HEK293 (cell line): ENCODE results near the gene NFKBIE.

Experiments
- EGR2 ChIP-seq: fragments of 450-650 bp; formaldehyde crosslinking; IDR thresholded peaks from 2 replicates; pipeline ENCODE4 v1.5.1; 2016; ENCODE audit warnings: low read depth, missing biosample characterization, missing genetic modification characterization
- GLIS1 ChIP-seq: fragments of 450-650 bp; formaldehyde crosslinking; IDR thresholded peaks from 2 replicates; pipeline ENCODE4 v1.5.1; 2016; ENCODE audit warnings: missing biosample characterization, missing genetic modification characterization
- GLIS2 ChIP-seq: fragments of 450-650 bp; formaldehyde crosslinking; IDR thresholded peaks from 2 replicates; pipeline ENCODE4 v1.5.1; 2016; ENCODE audit warnings: missing biosample characterization, missing genetic modification characterization
- IKZF3 ChIP-seq: fragments of 450-650 bp; IDR thresholded peaks from 2 replicates; pipeline ENCODE4 v1.5.0; 2018; ENCODE audit warnings: missing biosample characterization, mild to moderate bottlenecking, missing genetic modification characterization, moderate library complexity
- KLF10 ChIP-seq: fragments of 450-650 bp; IDR thresholded peaks from 2 replicates; pipeline ENCODE4 v1.5.1; 2018; ENCODE audit warnings: missing biosample characterization, mild to moderate bottlenecking, missing genetic modification characterization
- KLF8 ChIP-seq: fragments of 450-650 bp; formaldehyde crosslinking; IDR thresholded peaks from 2 replicates; pipeline ENCODE4 v1.5.1; 2016; ENCODE audit warnings: missing biosample characterization, missing genetic modification characterization
- MEIS1 ChIP-seq: sonication (generic); formaldehyde crosslinking; IDR thresholded peaks from 2 replicates; pipeline ENCODE4 v1.8.1; 2022; ENCODE audit warnings: missing genetic modification reagents, mild to moderate bottlenecking, borderline replicate concordance
- PRDM1 ChIP-seq: fragments of 450-650 bp; formaldehyde crosslinking; IDR thresholded peaks from 2 replicates; pipeline ENCODE4; 2016; ENCODE audit warnings: missing biosample characterization, missing genetic modification characterization
- SALL2 ChIP-seq: fragments of 450-650 bp; formaldehyde crosslinking; IDR thresholded peaks from 2 replicates; pipeline ENCODE4 v1.5.0; 2017; ENCODE audit warnings: missing biosample characterization, mild to moderate bottlenecking, missing genetic modification characterization, borderline replicate concordance
- SCRT1 ChIP-seq: fragments of 450-650 bp; formaldehyde crosslinking; IDR thresholded peaks from 2 replicates; pipeline ENCODE4 v1.5.1; 2016; ENCODE audit warnings: missing biosample characterization, missing genetic modification characterization, borderline replicate concordance
- SETDB1 ChIP-seq: IDR thresholded peaks from one replicate; pipeline ENCODE4 v1.6.1; 2017; ENCODE audit warnings: mild to moderate bottlenecking, low read length, moderate library complexity, mixed read lengths; ENCODE audit not compliant: insufficient read length
- SP3 ChIP-seq: fragments of 450-650 bp; formaldehyde crosslinking; IDR thresholded peaks from 2 replicates; pipeline ENCODE4 v1.5.1; 2016; ENCODE audit warnings: missing biosample characterization, missing genetic modification characterization
- WT1 ChIP-seq: fragments of 450-650 bp; formaldehyde crosslinking; IDR thresholded peaks from 2 replicates; pipeline ENCODE4 v1.5.1; 2016; ENCODE audit warnings: missing biosample characterization, missing genetic modification characterization
- ZBTB1 ChIP-seq: fragments of 450-650 bp; formaldehyde crosslinking; IDR thresholded peaks from 2 replicates; pipeline ENCODE4 v1.5.1; 2016; ENCODE audit warnings: missing biosample characterization, missing genetic modification characterization
- ZBTB21 ChIP-seq: fragments of 450-650 bp; formaldehyde crosslinking; IDR thresholded peaks from 2 replicates; pipeline ENCODE4 v1.5.1; 2017; ENCODE audit warnings: missing biosample characterization, missing genetic modification characterization
- ZBTB8A ChIP-seq: fragments of 450-650 bp; formaldehyde crosslinking; IDR thresholded peaks from 2 replicates; pipeline ENCODE4 v1.5.1; 2016; ENCODE audit warnings: missing biosample characterization, missing genetic modification characterization
- ZNF133 ChIP-seq: fragments of 450-650 bp; formaldehyde crosslinking; IDR thresholded peaks from 2 replicates; pipeline ENCODE4 v1.5.1; 2016; ENCODE audit warnings: missing biosample characterization, missing genetic modification characterization
- ZNF155 ChIP-seq: fragments of 450-650 bp; formaldehyde crosslinking; IDR thresholded peaks from 2 replicates; pipeline ENCODE4 v1.5.1; 2016; ENCODE audit warnings: missing biosample characterization, missing genetic modification characterization
- ZNF2 ChIP-seq: fragments of 450-650 bp; formaldehyde crosslinking; IDR thresholded peaks from 2 replicates; pipeline ENCODE4 v1.5.1; 2016; ENCODE audit warnings: missing biosample characterization, missing genetic modification characterization
- ZNF221 ChIP-seq: fragments of 450-650 bp; formaldehyde crosslinking; IDR thresholded peaks from 2 replicates; pipeline ENCODE4 v1.5.1; 2017; ENCODE audit warnings: missing biosample characterization, missing genetic modification characterization, borderline replicate concordance
- ZNF362 ChIP-seq: fragments of 450-650 bp; formaldehyde crosslinking; IDR thresholded peaks from 2 replicates; pipeline ENCODE4 v1.5.1; 2016; ENCODE audit warnings: missing biosample characterization, missing genetic modification characterization
- ZNF391 ChIP-seq: fragments of 450-650 bp; formaldehyde crosslinking; IDR thresholded peaks from 2 replicates; pipeline ENCODE4 v1.5.1; 2016; ENCODE audit warnings: low read depth, missing biosample characterization, missing genetic modification characterization, borderline replicate concordance
- ZNF416 ChIP-seq: fragments of 450-650 bp; formaldehyde crosslinking; IDR thresholded peaks from 2 replicates; pipeline ENCODE4 v1.5.1; 2016; ENCODE audit warnings: missing biosample characterization, missing genetic modification characterization
- ZNF530 ChIP-seq: fragments of 450-650 bp; formaldehyde crosslinking; IDR thresholded peaks from 2 replicates; pipeline ENCODE4 v1.5.1; 2016; ENCODE audit warnings: low read depth, missing biosample characterization, missing genetic modification characterization
- ZNF549 ChIP-seq: fragments of 450-650 bp; IDR thresholded peaks from 2 replicates; pipeline ENCODE4 v1.5.1; 2018; ENCODE audit warnings: missing biosample characterization, missing genetic modification characterization, mild to moderate bottlenecking, inconsistent platforms, moderate library complexity
- ZNF585B ChIP-seq: fragments of 450-650 bp; formaldehyde crosslinking; IDR thresholded peaks from 2 replicates; pipeline ENCODE4 v1.5.1; 2016; ENCODE audit warnings: missing biosample characterization, missing genetic modification characterization
- TF ChIP-seq, protein P1 (sequence below): fragments of 450-650 bp; formaldehyde crosslinking; IDR thresholded peaks from 2 replicates; pipeline ENCODE4 v1.5.1; 2016; ENCODE audit warnings: missing biosample characterization, missing genetic modification characterization
- TF ChIP-seq, protein P2 (sequence below): fragments of 450-650 bp; formaldehyde crosslinking; optimal IDR thresholded peaks from 2 replicates; pipeline ENCODE3; 2016; ENCODE audit warnings: missing biosample characterization, mild to moderate bottlenecking, missing genetic modification characterization
- TF ChIP-seq, protein P3 (sequence below): fragments of 450-650 bp; formaldehyde crosslinking; IDR thresholded peaks from 2 replicates; pipeline ENCODE4 v1.5.1; 2017; ENCODE audit warnings: missing biosample characterization, missing genetic modification characterization
- TF ChIP-seq, protein P4 (sequence below): fragments of 450-650 bp; formaldehyde crosslinking; IDR thresholded peaks from 2 replicates; pipeline ENCODE4 v1.5.1; 2016; ENCODE audit warnings: missing biosample characterization, missing genetic modification characterization, borderline replicate concordance
- TF ChIP-seq, protein P5 (sequence below): fragments of 450-650 bp; formaldehyde crosslinking; IDR thresholded peaks from 2 replicates; pipeline ENCODE4 v1.5.1; 2016; ENCODE audit warnings: missing biosample characterization, missing genetic modification characterization

NFKBIE gene

DNA sequence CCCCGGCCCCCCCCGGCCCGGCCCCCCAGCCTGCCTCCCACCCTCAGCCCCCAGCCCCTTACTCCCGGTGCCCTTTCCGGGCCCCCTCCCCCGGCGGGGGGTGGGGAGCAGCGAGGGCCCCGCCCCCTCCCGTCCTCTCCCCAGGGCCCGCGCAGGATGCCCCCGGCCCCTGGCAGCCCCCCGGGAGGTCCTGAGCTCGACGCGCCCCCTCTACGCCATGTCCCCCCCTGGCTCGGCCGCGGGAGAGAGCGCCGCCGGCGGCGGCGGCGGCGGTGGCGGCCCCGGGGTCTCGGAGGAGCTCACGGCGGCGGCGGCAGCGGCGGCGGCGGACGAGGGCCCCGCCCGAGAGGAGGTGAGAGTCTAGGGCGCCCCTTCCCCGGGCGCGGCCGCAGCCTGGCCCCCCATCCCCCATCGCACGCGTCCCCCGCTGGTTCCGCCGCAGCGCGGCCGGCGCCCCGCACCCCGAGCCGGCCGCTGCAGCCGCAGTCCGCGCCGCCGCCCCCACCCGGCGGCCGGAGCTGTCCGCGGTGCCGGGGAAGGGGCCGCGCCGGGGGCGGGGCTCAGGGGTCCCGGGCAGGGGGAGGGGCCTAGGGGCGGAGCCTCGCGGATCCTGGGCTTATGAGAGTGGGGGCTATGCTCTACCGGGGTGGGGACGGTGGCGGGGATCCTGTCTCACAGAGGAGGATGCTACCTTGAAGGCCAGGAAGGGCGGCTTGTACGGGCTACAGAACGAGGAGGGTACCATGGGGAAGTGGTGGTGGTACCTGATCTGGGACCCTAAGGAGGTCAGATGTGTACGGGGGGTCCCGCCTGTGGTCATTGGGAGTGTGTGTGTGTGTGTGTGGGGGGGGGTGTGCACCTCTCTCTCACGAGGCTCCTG, 5.4 kb upstream of the NFKBIE start (continued):
- TF ChIP-seq, protein P1, sequence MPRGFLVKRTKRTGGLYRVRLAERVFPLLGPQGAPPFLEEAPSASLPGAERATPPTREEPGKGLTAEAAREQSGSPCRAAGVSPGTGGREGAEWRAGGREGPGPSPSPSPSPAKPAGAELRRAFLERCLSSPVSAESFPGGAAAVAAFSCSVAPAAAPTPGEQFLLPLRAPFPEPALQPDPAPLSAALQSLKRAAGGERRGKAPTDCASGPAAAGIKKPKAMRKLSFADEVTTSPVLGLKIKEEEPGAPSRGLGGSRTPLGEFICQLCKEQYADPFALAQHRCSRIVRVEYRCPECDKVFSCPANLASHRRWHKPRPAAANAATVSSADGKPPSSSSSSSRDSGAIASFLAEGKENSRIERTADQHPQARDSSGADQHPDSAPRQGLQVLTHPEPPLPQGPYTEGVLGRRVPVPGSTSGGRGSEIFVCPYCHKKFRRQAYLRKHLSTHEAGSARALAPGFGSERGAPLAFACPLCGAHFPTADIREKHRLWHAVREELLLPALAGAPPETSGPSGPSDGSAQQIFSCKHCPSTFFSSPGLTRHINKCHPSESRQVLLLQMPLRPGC (tag by site-specific recombination), result no peak
- TF ChIP-seq ZNF391 (tag by site-specific recombination) (no peak), ZNF221 (tag by site-specific recombination) (no peak), ZNF155 (tag by site-specific recombination) (no peak), GLIS1 (tag by site-specific recombination) (peak; percentile 45; the same call in 1 of the 2 replicates), SP3 (tag by site-specific recombination) (peak; percentile 42; the same call in 1 of the 2 replicates), MEIS1 (CRISPR knock-in tag) (no peak), ZNF416 (no peak), PRDM1 (tag by site-specific recombination) (no peak), SALL2 (tag by site-specific recombination) (no peak), ZBTB1 (tag by site-specific recombination) (no peak), SCRT1 (tag by site-specific recombination) (no peak), ZBTB8A (tag by site-specific recombination) (no peak), SETDB1 (no peak), ZBTB21 (tag by site-specific recombination) (no peak), ZNF362 (tag by site-specific recombination) (no peak), GLIS2 (tag by site-specific recombination) (peak; percentile 29; the same call in 1 of the 2 replicates), EGR2 (no peak), ZNF133 (no peak), WT1 (tag by site-specific recombination) (no peak), IKZF3 (no peak), KLF8 (tag by site-specific recombination) (no peak), ZNF2 (tag by site-specific recombination) (no peak), ZNF549 (tag by site-specific recombination) (no peak), ZNF530 (tag by site-specific recombination) (no peak), KLF10 (tag by site-specific recombination) (no peak), ZNF585B (no peak)
- TF ChIP-seq, protein P2, sequence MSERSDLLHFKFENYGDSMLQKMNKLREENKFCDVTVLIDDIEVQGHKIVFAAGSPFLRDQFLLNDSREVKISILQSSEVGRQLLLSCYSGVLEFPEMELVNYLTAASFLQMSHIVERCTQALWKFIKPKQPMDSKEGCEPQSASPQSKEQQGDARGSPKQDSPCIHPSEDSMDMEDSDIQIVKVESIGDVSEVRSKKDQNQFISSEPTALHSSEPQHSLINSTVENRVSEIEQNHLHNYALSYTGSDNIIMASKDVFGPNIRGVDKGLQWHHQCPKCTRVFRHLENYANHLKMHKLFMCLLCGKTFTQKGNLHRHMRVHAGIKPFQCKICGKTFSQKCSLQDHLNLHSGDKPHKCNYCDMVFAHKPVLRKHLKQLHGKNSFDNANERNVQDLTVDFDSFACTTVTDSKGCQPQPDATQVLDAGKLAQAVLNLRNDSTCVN (tag by site-specific recombination), result peak; percentile 16
- TF ChIP-seq, protein P3, sequence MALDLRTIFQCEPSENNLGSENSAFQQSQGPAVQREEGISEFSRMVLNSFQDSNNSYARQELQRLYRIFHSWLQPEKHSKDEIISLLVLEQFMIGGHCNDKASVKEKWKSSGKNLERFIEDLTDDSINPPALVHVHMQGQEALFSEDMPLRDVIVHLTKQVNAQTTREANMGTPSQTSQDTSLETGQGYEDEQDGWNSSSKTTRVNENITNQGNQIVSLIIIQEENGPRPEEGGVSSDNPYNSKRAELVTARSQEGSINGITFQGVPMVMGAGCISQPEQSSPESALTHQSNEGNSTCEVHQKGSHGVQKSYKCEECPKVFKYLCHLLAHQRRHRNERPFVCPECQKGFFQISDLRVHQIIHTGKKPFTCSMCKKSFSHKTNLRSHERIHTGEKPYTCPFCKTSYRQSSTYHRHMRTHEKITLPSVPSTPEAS, result no peak
- TF ChIP-seq, protein P4, sequence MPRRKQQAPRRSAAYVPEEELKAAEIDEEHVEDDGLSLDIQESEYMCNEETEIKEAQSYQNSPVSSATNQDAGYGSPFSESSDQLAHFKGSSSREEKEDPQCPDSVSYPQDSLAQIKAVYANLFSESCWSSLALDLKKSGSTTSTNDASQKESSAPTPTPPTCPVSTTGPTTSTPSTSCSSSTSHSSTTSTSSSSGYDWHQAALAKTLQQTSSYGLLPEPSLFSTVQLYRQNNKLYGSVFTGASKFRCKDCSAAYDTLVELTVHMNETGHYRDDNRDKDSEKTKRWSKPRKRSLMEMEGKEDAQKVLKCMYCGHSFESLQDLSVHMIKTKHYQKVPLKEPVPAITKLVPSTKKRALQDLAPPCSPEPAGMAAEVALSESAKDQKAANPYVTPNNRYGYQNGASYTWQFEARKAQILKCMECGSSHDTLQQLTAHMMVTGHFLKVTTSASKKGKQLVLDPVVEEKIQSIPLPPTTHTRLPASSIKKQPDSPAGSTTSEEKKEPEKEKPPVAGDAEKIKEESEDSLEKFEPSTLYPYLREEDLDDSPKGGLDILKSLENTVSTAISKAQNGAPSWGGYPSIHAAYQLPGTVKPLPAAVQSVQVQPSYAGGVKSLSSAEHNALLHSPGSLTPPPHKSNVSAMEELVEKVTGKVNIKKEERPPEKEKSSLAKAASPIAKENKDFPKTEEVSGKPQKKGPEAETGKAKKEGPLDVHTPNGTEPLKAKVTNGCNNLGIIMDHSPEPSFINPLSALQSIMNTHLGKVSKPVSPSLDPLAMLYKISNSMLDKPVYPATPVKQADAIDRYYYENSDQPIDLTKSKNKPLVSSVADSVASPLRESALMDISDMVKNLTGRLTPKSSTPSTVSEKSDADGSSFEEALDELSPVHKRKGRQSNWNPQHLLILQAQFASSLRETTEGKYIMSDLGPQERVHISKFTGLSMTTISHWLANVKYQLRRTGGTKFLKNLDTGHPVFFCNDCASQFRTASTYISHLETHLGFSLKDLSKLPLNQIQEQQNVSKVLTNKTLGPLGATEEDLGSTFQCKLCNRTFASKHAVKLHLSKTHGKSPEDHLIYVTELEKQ (tag by site-specific recombination), result no peak
- TF ChIP-seq, protein P5, sequence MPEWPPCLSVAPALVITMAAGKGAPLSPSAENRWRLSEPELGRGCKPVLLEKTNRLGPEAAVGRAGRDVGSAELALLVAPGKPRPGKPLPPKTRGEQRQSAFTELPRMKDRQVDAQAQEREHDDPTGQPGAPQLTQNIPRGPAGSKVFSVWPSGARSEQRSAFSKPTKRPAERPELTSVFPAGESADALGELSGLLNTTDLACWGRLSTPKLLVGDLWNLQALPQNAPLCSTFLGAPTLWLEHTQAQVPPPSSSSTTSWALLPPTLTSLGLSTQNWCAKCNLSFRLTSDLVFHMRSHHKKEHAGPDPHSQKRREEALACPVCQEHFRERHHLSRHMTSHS (tag by site-specific recombination), result no peak
